ENCODE measurements around the gene CCDC150. TPM values are rescaled to one million over a fixed set of nuclear protein-coding genes. Genes with fewer than 3 reads are reported as not detected.
A peak's percentile ranks its signal among the peaks of the same experiment; 100 is the strongest.
"Not testable (repeated sequence)": the region's sequence is repeated elsewhere in the genome, so short reads cannot be mapped to it uniquely, and the experiment has no call there.

Gene CCDC150
- total RNA-seq, 1 donor from 2014 or later = 6.3 TPM

GRCh38 chr2:196712867-196713266 lies 73.4 kb downstream of the CCDC150 start:
- no peak for DNase-seq

- DNase-seq = peak; percentile 51
These were observed 79.0 kb downstream of the CCDC150 start for GRCh38 chr2:196718419-196719109.

- DNase-seq = no peak
These were observed 79.8 kb downstream of the CCDC150 start for GRCh38 chr2:196719110-196719872.

- DNase-seq = no peak
These were observed 84.1 kb downstream of the CCDC150 start for GRCh38 chr2:196723571-196723970.

GRCh38 chr2:196725218-196725617 lies 85.7 kb downstream of the CCDC150 start:
- no peak for DNase-seq

GRCh38 chr2:196725882-196726281 lies 86.4 kb downstream of the CCDC150 start:
- DNase-seq = no peak

GRCh38 chr2:196729418-196729817 lies 89.9 kb downstream of the CCDC150 start:
- DNase-seq = no peak

- not testable (repeated sequence) for DNase-seq
These were observed 97.1 kb downstream of the CCDC150 start for GRCh38 chr2:196736646-196737045.

- DNase-seq = no peak
These were observed 97.5 kb downstream of the CCDC150 start for GRCh38 chr2:196737046-196737445.

- no peak for DNase-seq
These were observed 99.5 kb downstream of the CCDC150 start for GRCh38 chr2:196739031-196739430.

- no peak for DNase-seq
These were observed 102.7 kb downstream of the CCDC150 start for GRCh38 chr2:196742216-196742615.

GRCh38 chr2:196742685-196743084 lies 103.2 kb downstream of the CCDC150 start:
- no peak for DNase-seq

GRCh38 chr2:196743165-196743564 lies 103.7 kb downstream of the CCDC150 start:
- no peak for DNase-seq

- DNase-seq = no peak
These were observed 106.2 kb downstream of the CCDC150 start for GRCh38 chr2:196745711-196746110.

- DNase-seq = no peak
These were observed 107.9 kb downstream of the CCDC150 start for GRCh38 chr2:196747400-196747799.

- no peak for DNase-seq
These were observed 108.6 kb downstream of the CCDC150 start for GRCh38 chr2:196748123-196748522.

GRCh38 chr2:196750291-196750923 lies 110.9 kb downstream of the CCDC150 start:
- DNase-seq = no peak

GRCh38 chr2:196750977-196751631 lies 111.6 kb downstream of the CCDC150 start:
- peak; percentile 8 for DNase-seq

- DNase-seq = no peak
These were observed 119.2 kb downstream of the CCDC150 start for GRCh38 chr2:196758474-196759377.

- DNase-seq = no peak
These were observed 119.8 kb downstream of the CCDC150 start for GRCh38 chr2:196759378-196759706.

- no peak for DNase-seq
These were observed 127.6 kb downstream of the CCDC150 start for GRCh38 chr2:196767101-196767500.
